Osteoblast (primary cell): ENCODE data around the gene CLTCL1. TPM values are rescaled to one million over a fixed set of nuclear protein-coding genes. Genes with fewer than 3 reads are reported as not detected.

Experiments
- DNase-seq: peaks from one replicate; pipeline ENCODE4 v3.0.0; 2011; ENCODE audit warnings: low spot score, mixed read lengths; ENCODE audit not compliant: insufficient read length; ENCODE audit errors: missing footprints
- H2AFZ ChIP-seq: 2 replicates; pipeline ENCODE4 v1.6.0; 2011; ENCODE audit warnings: mild to moderate bottlenecking, low read length
- H3K27ac ChIP-seq: 2 replicates; pipeline ENCODE4 v1.5.1; 2011; ENCODE audit warnings: mild to moderate bottlenecking, low read depth, low read length, moderate library complexity
- H3K27me3 ChIP-seq: 2 replicates; pipeline ENCODE4 v1.6.0; 2012; ENCODE audit warnings: mild to moderate bottlenecking, control low read depth, inconsistent platforms, low read length, moderate library complexity; ENCODE audit not compliant: insufficient read depth
- H3K36me3 ChIP-seq: 2 replicates; pipeline ENCODE4 v1.5.1; 2011; ENCODE audit warnings: mild to moderate bottlenecking, low read length, control low read depth, moderate library complexity; ENCODE audit not compliant: insufficient read depth
- H3K4me1 ChIP-seq: 2 replicates; pipeline ENCODE4 v1.5.1; 2011; ENCODE audit warnings: mild to moderate bottlenecking, low read length, control low read depth, moderate library complexity; ENCODE audit not compliant: insufficient read depth
- H3K4me2 ChIP-seq: 2 replicates; pipeline ENCODE4 v1.6.0; 2011; ENCODE audit warnings: mild to moderate bottlenecking, low read length; ENCODE audit not compliant: insufficient read depth
- H3K4me3 ChIP-seq: fragments of 200-600 bp; sonication (generic); 3 replicates; pipeline ENCODE4 v1.5.1; 2012; ENCODE audit warnings: mild to moderate bottlenecking, low read length, inconsistent platforms; ENCODE audit not compliant: insufficient read depth
- H3K79me2 ChIP-seq: 2 replicates; pipeline ENCODE4 v1.6.0; 2012; ENCODE audit warnings: mild to moderate bottlenecking, low read length, control low read depth, inconsistent platforms; ENCODE audit not compliant: insufficient read depth
- H3K9me3 ChIP-seq: 2 replicates; pipeline ENCODE4 v1.5.1; 2011; ENCODE audit warnings: low read depth, low read length, control low read depth
- H4K20me1 ChIP-seq: 2 replicates; pipeline ENCODE4 v1.6.0; 2012; ENCODE audit warnings: mild to moderate bottlenecking, low read length, control low read depth; ENCODE audit not compliant: insufficient read depth
- CTCF ChIP-seq: IDR thresholded peaks from 2 replicates; pipeline ENCODE4 v1.5.1; 2011; ENCODE audit warnings: mild to moderate bottlenecking, low read depth, low read length, moderate library complexity; ENCODE audit errors: extremely low read depth
- total RNA-seq: library from RNA; depleted of rRNA; stranded (reverse); fragments of >200 nt; gene quantifications from 2 replicates; pipeline ENCODE4 v1.2.3, GENCODE V29; 2012

The CLTCL1 gene
- total RNA-seq: 28.6 and 29.7 TPM in 2 replicates

GRCh38 chr22:19291580-19292457 is at the start of gene CLTCL1:
TSS of gene CLTCL1 (minus strand) at chr22:19291719. CDS start at chr22:19291641, 78 bp downstream.
- Histone ChIP-seq H4K20me1 (peaks cover 6% of the 10 kb centered on the region), H3K27me3 (no peaks in the 10 kb centered on the region), H3K36me3 (no peaks in the 10 kb centered on the region), H3K4me3 (peak within 1 kb of the TSS; percentile 77), H2AFZ (peak within 1 kb of the TSS; percentile 98), H3K4me1 (peaks cover 51% of the 10 kb centered on the region), H3K4me2 (peak within 1 kb of the TSS; percentile 99), H3K9me3 (no peaks in the 10 kb centered on the region), H3K79me2 (peaks cover 12% of the 10 kb centered on the region), H3K27ac (peak within 1 kb of the TSS; percentile 66)
- DNase-seq: peak; percentile 98
- no peak for TF ChIP-seq CTCF

- Histone ChIP-seq H4K20me1 (no peaks in the 10 kb centered on the region), H3K36me3 (peaks cover 35% of the 10 kb centered on the region), H3K4me2 (no peak overlapping the region), H3K27ac (no peak overlapping the region), H3K4me3 (no peak overlapping the region), H3K79me2 (peaks cover 20% of the 10 kb centered on the region), H3K4me1 (no peaks in the 10 kb centered on the region), H3K9me3 (no peaks in the 10 kb centered on the region), H2AFZ (no peak overlapping the region), H3K27me3 (no peaks in the 10 kb centered on the region)
- no peak for DNase-seq
- TF ChIP-seq CTCF: no peak
Observed at GRCh38 chr22:19337137-19337536, 45.6 kb upstream of the CLTCL1 start.

DNA sequence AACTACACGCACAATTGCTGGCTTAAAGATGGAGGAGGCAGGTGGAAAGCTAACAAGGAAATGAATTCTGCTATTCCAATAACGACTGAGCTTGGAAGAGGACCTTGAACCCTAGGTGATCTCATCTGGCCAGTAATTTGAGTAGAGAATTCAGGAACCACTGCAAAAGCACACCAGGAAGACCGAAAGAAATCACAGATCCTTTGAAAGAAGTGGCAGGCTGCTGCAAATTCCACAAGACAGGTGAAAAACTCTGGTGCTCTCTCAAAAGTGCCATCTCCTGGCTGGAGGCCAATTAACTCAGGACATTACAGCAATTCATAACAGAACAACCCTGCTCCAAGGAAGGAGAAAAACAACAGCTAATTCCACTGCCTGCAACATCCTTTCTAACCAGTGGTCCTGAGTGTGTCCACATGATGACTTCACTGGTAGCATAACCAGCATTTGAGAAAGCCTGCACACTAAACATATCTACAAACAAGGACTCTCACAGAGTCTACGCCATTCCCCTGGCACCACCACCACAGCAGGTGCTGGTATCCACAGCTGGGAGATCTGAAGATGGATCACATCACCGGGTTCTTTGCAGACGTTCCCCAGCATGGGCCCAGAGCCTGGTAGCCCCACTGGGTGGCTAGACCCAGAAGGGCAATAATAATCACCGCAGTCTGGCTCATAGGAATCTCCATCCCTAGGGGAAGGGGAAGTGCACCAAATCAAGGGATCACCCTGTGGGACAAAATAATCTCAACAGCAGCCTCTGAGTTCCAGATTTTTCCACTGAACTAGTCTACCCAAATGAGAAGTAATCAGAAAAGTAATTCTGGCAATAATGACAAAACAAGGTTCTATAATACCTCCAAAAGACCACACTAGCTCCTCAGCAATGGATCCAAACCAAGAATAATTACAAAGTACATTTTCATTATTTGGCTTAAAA is 44.9 kb upstream of the CLTCL1 start:
- TF ChIP-seq CTCF: no peak
- no peaks in the 10 kb centered on the region for H3K27me3 ChIP-seq
- H4K20me1 ChIP-seq: no peaks in the 10 kb centered on the region
- H3K4me2 ChIP-seq: no peak overlapping the region
- peaks cover 17% of the 10 kb centered on the region for H3K79me2 ChIP-seq
- H3K9me3 ChIP-seq: no peaks in the 10 kb centered on the region
- H3K4me3 ChIP-seq: no peak overlapping the region
- peaks cover 39% of the 10 kb centered on the region for H3K36me3 ChIP-seq
- no peak overlapping the region for H2AFZ ChIP-seq
- H3K27ac ChIP-seq: no peak overlapping the region
- H3K4me1 ChIP-seq: no peaks in the 10 kb centered on the region
- DNase-seq: no peak

DNA sequence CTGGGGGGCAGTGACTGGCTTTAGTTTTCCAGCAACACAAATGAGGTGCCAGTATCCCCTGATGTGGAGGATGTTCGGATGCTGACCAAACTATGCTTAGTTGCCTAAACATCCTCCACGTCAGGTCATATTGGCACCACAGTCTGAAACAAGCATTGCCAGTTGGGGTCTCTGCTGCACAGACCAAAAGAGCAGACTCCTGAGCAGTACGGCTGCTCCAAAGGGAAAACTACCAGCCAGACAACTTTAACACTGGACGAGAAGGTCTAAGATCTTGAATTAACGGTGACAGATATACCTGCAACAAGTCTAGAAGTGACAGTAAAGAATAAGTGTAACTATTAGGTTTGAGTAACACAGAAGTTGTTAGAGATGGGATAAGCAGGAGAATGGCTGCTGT is 40.5 kb upstream of the CLTCL1 start:
- Histone ChIP-seq H3K27me3 (no peaks in the 10 kb centered on the region), H3K4me3 (no peak overlapping the region), H3K4me2 (no peak overlapping the region), H3K27ac (no peak overlapping the region), H2AFZ (no peak overlapping the region), H4K20me1 (no peaks in the 10 kb centered on the region), H3K79me2 (peaks cover 3% of the 10 kb centered on the region), H3K9me3 (no peaks in the 10 kb centered on the region), H3K4me1 (no peaks in the 10 kb centered on the region), H3K36me3 (peaks cover 59% of the 10 kb centered on the region)
- no peak for TF ChIP-seq CTCF
- DNase-seq: no peak
